ENCODE measurements around the gene SUPV3L1. TPM values are rescaled to one million over a fixed set of nuclear protein-coding genes. Genes with fewer than 3 reads are reported as not detected.

The SUPV3L1 gene
- total RNA-seq, 1 experiment from 2014 or later, result 117 TPM

GRCh38 chr10:69224862-69225657 is 45.0 kb downstream of the SUPV3L1 start:
- ChIA-PET POLR2A (ENCODE audit: unreplicated experiment) (interaction anchor here (1.0 kb wide), 1 partner anchor 165 kb away, joined by 3 read pairs; no protein-coding TSS in a partner anchor), CTCF (no interaction called here)
- Histone ChIP-seq H3K9ac (ENCODE audit: low read length) (no peak overlapping the region), H3K9me3 (ENCODE audit: low read length) (no peaks in the 10 kb centered on the region), H3F3A (ENCODE audit: low read length, unreplicated experiment) (no peaks in the 10 kb centered on the region), H3K4me3 (ENCODE audit: low read length) (no peak overlapping the region), H3K4me2 (ENCODE audit: low read length) (0 out of 2 replicates have a peak overlapping the region, but pooled peaks have one; percentile 4), H3K36me3 (ENCODE audit: low read depth, low read length) (no peaks in the 10 kb centered on the region), H3K27ac (ENCODE audit: low read length) (no peak overlapping the region), H3K4me1 (ENCODE audit: insufficient read depth, low read length) (peaks cover 33% of the 10 kb centered on the region), H4K20me1 (ENCODE audit: low read length) (no peaks in the 10 kb centered on the region), H3K9me2 (replicated peaks; ENCODE audit: low read length) (no peaks in the 10 kb centered on the region), H3K27me3 (ENCODE audit: low read length) (no peaks in the 10 kb centered on the region), H3K79me2 (ENCODE audit: low read length) (no peaks in the 10 kb centered on the region), H2AFZ (ENCODE audit: low read length) (peak overlapping the region; percentile 6; the same call in 1 of the 2 replicates)
- TF ChIP-seq CTCF (conservative IDR thresholded peaks at IDR 0.05; ENCODE audit: low read depth, low read length), result no peak
- no peak for TF ChIP-seq EZH2 (IDR thresholded peaks at IDR 0.05; ENCODE audit: low read length, unreplicated experiment)
- no peak for TF ChIP-seq EZH2phosphoT487 (IDR thresholded peaks at IDR 0.05; ENCODE audit: borderline replicate concordance, low read length)
- peak; percentile 72 for DNase-seq
- intact Hi-C loops (cut with micrococcal nuclease), result no loop called here
- BruUV-seq (replicated peaks), result no TSS peak
- peak; percentile 26 for ATAC-seq

GRCh38 chr10:69225681-69226080 is 45.6 kb downstream of the SUPV3L1 start:
- POLR2A ChIA-PET (ENCODE audit: unreplicated experiment), result interaction anchor here (1.0 kb wide), 1 partner anchor 164 kb away, joined by 3 read pairs; no protein-coding TSS in a partner anchor
- Histone ChIP-seq H3K4me2 (ENCODE audit: low read length) (0 out of 2 replicates have a peak overlapping the region, but pooled peaks have one; percentile 4), H3K9ac (ENCODE audit: low read length) (no peak overlapping the region), H3K79me2 (ENCODE audit: low read length) (no peaks in the 10 kb centered on the region), H3K9me2 (replicated peaks; ENCODE audit: low read length) (no peaks in the 10 kb centered on the region), H4K20me1 (ENCODE audit: low read length) (no peaks in the 10 kb centered on the region), H3F3A (ENCODE audit: low read length, unreplicated experiment) (no peaks in the 10 kb centered on the region), H3K36me3 (ENCODE audit: low read depth, low read length) (no peaks in the 10 kb centered on the region), H3K27ac (ENCODE audit: low read length) (no peak overlapping the region), H3K9me3 (ENCODE audit: low read length) (no peaks in the 10 kb centered on the region), H2AFZ (ENCODE audit: low read length) (peak overlapping the region; percentile 6; the same call in 1 of the 2 replicates), H3K27me3 (ENCODE audit: low read length) (no peaks in the 10 kb centered on the region), H3K4me1 (ENCODE audit: insufficient read depth, low read length) (peaks cover 33% of the 10 kb centered on the region), H3K4me3 (ENCODE audit: low read length) (no peak overlapping the region)
- no peak for ATAC-seq
- no peak for TF ChIP-seq CTCF (conservative IDR thresholded peaks at IDR 0.05; ENCODE audit: low read depth, low read length)
- TF ChIP-seq EZH2 (IDR thresholded peaks at IDR 0.05; ENCODE audit: low read length, unreplicated experiment), result no peak
- TF ChIP-seq EZH2phosphoT487 (IDR thresholded peaks at IDR 0.05; ENCODE audit: borderline replicate concordance, low read length), result no peak
- no TSS peak for BruUV-seq (replicated peaks)
- intact Hi-C loops (cut with micrococcal nuclease), result no loop called here
- CTCF ChIA-PET, result no interaction called here
- DNase-seq, result no peak

Measured in PC-3 (cell line).